GM12873 (cell line): ENCODE data around the gene LUC7L3.

ENCODE experiments used
- TF ChIP-seq, protein P1 (sequence below): IDR thresholded peaks from 2 replicates; pipeline ENCODE4 v1.5.1; 2012; ENCODE audit warnings: low read depth, mild to moderate bottlenecking, moderate library complexity, low read length, control low read depth; ENCODE audit not compliant: insufficient read depth; ENCODE audit errors: missing control alignments

LUC7L3 gene

DNA sequence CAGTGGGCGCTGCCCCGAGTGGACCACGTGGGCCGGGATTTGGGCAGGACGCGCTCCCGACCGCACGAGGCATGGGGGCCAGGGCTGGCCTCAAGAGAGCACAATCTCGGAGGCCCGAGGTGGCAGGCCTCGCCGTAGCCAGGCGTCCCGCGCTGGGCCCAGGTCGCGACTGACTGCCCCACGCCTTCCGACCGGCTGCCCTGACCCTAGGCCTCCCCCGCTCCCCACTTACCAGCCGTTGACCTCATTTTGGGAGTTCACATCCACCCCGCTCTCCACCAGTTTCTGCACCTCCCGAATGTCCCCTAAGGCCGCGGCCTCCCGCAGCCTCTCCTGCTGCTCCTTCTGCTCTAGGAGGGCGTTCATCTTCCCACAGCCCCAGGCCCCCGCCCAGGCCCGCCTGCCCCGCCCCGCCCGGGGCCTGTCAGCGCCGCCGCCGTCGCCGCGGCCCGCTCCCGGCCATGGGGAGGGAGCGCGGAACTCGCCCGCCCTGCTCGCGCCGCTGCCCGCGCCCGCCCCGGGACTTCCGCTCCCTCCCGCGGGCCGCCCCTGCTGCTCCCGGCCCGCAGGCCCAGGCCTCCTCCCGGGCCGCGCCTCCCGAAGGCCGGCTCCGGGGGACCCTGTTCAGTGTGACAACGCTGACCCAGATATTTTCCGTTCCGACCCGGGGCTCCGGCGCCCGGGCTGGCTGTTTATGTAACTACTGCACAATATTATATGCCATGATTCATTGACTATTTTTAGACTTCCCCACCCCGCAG lies 11.9 kb upstream of the LUC7L3 start, which contains the start of gene ANKRD40:
Gene ANKRD40 (minus strand): TSS at position 626 of the 761 bp plus-strand sequence. CDS start 260 bp downstream, at position 366.
- TF ChIP-seq, protein P1, sequence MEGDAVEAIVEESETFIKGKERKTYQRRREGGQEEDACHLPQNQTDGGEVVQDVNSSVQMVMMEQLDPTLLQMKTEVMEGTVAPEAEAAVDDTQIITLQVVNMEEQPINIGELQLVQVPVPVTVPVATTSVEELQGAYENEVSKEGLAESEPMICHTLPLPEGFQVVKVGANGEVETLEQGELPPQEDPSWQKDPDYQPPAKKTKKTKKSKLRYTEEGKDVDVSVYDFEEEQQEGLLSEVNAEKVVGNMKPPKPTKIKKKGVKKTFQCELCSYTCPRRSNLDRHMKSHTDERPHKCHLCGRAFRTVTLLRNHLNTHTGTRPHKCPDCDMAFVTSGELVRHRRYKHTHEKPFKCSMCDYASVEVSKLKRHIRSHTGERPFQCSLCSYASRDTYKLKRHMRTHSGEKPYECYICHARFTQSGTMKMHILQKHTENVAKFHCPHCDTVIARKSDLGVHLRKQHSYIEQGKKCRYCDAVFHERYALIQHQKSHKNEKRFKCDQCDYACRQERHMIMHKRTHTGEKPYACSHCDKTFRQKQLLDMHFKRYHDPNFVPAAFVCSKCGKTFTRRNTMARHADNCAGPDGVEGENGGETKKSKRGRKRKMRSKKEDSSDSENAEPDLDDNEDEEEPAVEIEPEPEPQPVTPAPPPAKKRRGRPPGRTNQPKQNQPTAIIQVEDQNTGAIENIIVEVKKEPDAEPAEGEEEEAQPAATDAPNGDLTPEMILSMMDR, result no peak

DNA sequence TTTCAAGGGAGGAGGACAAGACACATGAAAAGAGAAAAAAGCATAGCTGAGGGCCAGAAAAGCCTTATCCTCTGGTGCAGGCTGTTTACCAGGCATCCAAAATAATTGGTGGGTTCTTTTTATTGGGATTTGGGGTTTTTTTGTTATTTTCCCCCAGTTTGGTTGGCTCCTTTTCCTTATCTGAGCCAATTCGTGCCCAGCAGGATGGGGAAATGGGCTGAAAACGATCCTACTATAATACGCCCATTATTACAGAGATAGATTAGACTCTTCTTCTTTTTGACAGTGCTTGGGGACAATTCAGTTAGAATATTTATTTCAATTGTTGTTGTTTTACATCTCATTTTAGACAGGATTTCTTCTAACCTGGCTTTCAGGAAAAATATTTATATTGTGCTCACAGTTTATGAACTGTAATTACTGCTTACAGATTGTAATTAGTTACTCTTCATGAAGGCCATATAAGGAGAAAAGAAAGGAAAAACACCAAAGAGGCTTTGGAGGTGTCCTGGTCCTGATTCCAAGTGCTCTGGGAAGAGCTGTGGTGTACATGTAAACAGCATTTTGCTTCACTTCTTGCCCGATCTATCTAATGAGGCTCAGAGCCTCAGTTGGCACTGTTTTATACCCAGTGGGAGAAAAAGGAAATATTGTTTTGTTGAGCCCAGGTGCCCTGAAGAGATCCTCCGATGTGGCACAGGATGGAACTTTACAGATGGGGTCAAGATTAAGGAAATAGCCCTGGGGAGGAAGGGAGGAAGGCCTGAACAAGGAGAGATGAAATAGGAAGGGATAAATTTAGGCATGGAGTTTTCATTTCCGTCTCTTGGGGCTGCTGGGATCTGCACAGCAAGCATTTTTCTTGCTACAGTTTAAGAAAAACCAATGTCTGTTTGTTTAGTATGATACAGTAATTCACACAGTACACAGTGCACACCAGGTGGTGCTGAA lies 11.1 kb upstream of the LUC7L3 start:
- TF ChIP-seq, protein P1, result no peak

DNA sequence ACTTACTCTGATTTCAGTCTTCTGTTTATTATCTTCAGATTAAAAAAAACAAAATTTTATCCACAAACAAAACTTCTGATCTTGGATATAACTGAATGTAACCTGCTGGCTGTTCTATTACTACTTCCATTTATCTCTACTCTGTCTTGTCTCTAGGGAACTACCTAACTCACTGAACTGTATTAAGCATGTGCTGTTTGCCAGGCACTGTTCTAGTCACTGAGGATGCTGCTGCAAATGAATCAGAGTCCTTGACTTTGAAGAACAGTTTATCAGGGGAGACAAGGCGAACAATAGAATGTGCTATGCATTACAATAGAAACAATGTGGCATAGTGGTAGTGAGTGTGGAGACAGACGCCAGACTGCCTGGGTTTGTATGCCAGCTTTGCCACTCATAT lies 9.4 kb upstream of the LUC7L3 start:
- TF ChIP-seq, protein P1, result no peak

DNA sequence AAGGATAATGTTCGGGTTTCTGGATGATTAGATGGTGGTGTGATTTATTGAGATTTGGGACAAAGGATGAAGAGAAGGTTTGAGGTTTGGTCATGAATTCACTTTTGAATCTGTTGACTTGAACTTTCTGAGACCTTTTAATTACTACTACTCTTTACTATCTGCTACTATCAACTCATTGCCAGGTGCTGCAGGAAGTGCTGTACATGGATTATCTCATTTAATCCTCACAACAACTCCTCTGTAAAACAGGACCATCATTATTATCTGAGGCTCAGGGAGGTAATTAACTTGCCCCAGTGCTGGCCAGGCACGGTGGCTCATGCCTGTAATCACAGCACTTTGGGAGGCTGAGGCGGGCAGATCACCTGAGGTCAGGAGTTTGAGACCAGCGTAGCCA lies 8.8 kb upstream of the LUC7L3 start:
- TF ChIP-seq, protein P1, result no peak

DNA sequence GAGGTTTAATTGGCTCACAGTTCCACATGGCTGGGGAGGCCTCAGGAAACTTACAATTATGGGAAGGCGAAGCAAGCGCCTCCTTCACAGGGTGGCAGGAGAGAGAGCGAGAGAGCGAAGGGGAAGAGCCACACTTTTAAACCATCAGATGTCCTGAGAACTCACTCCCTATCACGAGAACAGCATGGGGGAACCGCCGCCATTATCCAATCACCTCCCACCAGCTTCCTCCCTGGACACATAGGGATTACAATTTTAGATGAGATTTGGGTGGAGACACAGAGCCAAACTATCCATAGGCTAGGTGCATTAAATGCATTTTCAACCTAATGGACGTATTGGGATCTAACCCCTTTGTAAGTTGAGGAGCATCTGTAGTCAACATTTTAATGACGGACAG lies 6.8 kb upstream of the LUC7L3 start:
- TF ChIP-seq, protein P1, result no peak

DNA sequence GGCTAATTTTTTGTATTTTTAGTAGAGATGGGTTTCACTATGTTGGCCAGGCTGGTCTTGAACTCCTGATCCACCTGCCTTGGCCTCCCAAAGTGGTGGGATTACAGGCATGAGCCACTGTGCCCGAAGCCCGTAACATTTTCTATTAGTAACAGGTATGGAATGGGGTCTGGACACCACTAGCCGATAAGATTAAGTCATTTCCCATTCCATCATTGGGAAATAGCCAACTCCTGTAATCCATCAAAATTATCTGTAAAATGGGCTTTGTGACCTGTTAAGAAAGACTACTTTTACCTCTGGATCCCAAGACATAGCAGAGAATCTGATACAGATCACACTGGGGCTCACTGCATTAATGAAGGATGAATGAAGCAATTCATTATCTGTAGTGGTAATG lies 3.9 kb upstream of the LUC7L3 start:
- TF ChIP-seq, protein P1, result no peak
